B cell (primary cell): ENCODE measurements around the gene MAP4K4.

ENCODE experiments used
- EZH2 ChIP-seq: IDR thresholded peaks from 2 replicates; pipeline ENCODE4 v1.6.1; 2012; ENCODE audit warnings: borderline replicate concordance, low read depth, mild to moderate bottlenecking, moderate library complexity, low read length; ENCODE audit not compliant: insufficient read depth, poor library complexity, severe bottlenecking
- TF ChIP-seq, protein P1 (sequence below): fragments of 200-600 bp; IDR thresholded peaks from one replicate; pipeline ENCODE4 v1.8.0; 2022; ENCODE audit warnings: antibody characterized with exemption, mild to moderate bottlenecking

DNA sequence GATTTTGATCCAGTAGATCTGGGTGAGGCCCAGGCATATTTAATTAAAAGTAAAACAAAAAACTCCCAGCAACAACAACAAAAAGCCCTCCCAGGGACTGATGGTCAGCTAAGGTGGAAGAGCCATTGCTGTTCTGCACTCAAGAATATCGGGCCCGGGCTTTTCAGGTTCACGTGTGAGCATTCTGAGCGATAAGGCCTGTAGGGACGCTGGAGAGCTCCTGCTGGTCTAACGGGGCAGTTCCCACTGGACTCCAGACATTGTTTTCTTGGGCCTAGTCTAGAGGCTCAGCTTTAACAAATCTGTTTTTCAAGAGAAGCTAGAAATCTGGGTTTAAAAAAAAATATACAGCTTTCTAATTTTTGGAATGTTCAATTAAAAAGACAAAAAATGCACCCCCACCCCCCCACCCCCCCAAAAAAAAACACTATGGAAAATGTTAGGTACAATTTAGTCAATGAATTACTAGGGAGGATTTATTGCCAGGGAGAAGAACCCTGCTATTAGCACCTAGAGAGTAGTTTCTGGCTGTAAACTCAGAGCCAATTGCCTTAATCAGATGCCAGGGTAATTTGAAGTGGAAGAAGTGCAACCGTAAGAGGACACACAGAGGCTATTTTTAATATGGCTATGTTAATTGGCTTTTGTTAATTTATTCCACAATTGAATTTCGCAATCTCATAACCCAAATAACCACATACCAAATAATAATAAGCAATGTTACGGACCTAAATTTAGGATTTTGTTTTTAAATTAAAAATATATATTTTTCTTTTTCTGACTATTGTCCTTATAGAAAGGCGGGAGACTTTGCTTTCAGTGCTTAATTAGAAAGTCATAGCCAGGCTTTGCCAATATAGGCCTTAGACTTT is 78.9 kb downstream of the MAP4K4 start:
- TF ChIP-seq, protein P1, sequence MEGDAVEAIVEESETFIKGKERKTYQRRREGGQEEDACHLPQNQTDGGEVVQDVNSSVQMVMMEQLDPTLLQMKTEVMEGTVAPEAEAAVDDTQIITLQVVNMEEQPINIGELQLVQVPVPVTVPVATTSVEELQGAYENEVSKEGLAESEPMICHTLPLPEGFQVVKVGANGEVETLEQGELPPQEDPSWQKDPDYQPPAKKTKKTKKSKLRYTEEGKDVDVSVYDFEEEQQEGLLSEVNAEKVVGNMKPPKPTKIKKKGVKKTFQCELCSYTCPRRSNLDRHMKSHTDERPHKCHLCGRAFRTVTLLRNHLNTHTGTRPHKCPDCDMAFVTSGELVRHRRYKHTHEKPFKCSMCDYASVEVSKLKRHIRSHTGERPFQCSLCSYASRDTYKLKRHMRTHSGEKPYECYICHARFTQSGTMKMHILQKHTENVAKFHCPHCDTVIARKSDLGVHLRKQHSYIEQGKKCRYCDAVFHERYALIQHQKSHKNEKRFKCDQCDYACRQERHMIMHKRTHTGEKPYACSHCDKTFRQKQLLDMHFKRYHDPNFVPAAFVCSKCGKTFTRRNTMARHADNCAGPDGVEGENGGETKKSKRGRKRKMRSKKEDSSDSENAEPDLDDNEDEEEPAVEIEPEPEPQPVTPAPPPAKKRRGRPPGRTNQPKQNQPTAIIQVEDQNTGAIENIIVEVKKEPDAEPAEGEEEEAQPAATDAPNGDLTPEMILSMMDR = no peak
- TF ChIP-seq EZH2 = no peak
